Measurements from ENCODE around the gene CAPG.
"Not testable (repeated sequence)": the region's sequence is repeated elsewhere in the genome, so short reads cannot be mapped to it uniquely, and the experiment has no call there.

Gene CAPG

GRCh38 chr2:85420536-85421259 is 10.5 kb upstream of the CAPG start:
- peak; percentile 78 for DNase-seq (ENCODE audit: low spot score)

GRCh38 chr2:85419009-85419675 is 9.0 kb upstream of the CAPG start:
- no peak for DNase-seq (ENCODE audit: low spot score)

- DNase-seq (ENCODE audit: low spot score) = peak; percentile 79
Observed at GRCh38 chr2:85418132-85419008, 8.2 kb upstream of the CAPG start, which contains the start of gene SH2D6. SH2D6 (plus strand) TSS chr2:85418714; CDS start chr2:85429466, 10,752 bp downstream.

GRCh38 chr2:85415980-85416650 is 5.9 kb upstream of the CAPG start:
- DNase-seq (ENCODE audit: low spot score) = no peak

- DNase-seq (ENCODE audit: low spot score) = no peak
Observed at GRCh38 chr2:85414761-85415553, 4.8 kb upstream of the CAPG start.

- DNase-seq (ENCODE audit: low spot score) = not testable (repeated sequence)
Observed at GRCh38 chr2:85414421-85414759, 4.2 kb upstream of the CAPG start.

- DNase-seq (ENCODE audit: low spot score) = peak; percentile 66
Observed at GRCh38 chr2:85413592-85414420, 3.6 kb upstream of the CAPG start.

- DNase-seq (ENCODE audit: low spot score) = no peak
Observed at GRCh38 chr2:85411405-85411748, 1.2 kb upstream of the CAPG start.

GRCh38 chr2:85410584-85411404 is 628 bp upstream of the CAPG start:
- DNase-seq (ENCODE audit: low spot score) = no peak

GRCh38 chr2:85405201-85406059 is 4.7 kb downstream of the CAPG start:
- no peak for DNase-seq (ENCODE audit: low spot score)

GRCh38 chr2:85401844-85402243 is 8.3 kb downstream of the CAPG start:
- DNase-seq (ENCODE audit: low spot score) = no peak

- DNase-seq (ENCODE audit: low spot score) = no peak
Observed at GRCh38 chr2:85401464-85401805, 8.7 kb downstream of the CAPG start.

GRCh38 chr2:85400541-85401463 is 9.4 kb downstream of the CAPG start:
- no peak for DNase-seq (ENCODE audit: low spot score)

- DNase-seq (ENCODE audit: low spot score) = no peak
Observed at GRCh38 chr2:85400023-85400422, 10.1 kb downstream of the CAPG start.

- no peak for DNase-seq (ENCODE audit: low spot score)
Observed at GRCh38 chr2:85399183-85399455, 11.0 kb downstream of the CAPG start.

GRCh38 chr2:85398426-85399182 is 11.6 kb downstream of the CAPG start:
- no peak for DNase-seq (ENCODE audit: low spot score)

- DNase-seq (ENCODE audit: low spot score) = no peak
Observed at GRCh38 chr2:85397925-85398331, 12.2 kb downstream of the CAPG start.
